Sigmoid colon (tissue), 7 donors: ENCODE data around the gene KRTAP13-1. TPM values are rescaled to one million over a fixed set of nuclear protein-coding genes. Genes with fewer than 3 reads are reported as not detected.
A peak's percentile ranks its signal among the peaks of the same experiment; 100 is the strongest.

Source experiments
- DNase-seq: peaks from one replicate; pipeline ENCODE4 v3.0.0-alpha.2; 2019
- H3K27ac ChIP-seq, 4 donors: fragments of 200-600 bp; sonication (generic); one replicate each; pipeline ENCODE4 v1.5.1; 2016 to 2019; ENCODE audit warnings: mild to moderate bottlenecking in 1 of 4
- H3K27me3 ChIP-seq, 3 donors: fragments of 200-600 bp; sonication (generic); one replicate each; pipeline ENCODE4 v1.5.1; 2019; ENCODE audit warnings: mild to moderate bottlenecking in 1 of 3
- H3K36me3 ChIP-seq, 4 donors: fragments of 200-600 bp; sonication (generic); one replicate each; pipeline ENCODE4 v1.5.1; 2016 to 2019
- H3K4me1 ChIP-seq, 4 donors: fragments of 200-600 bp; sonication (generic); one replicate each; pipeline ENCODE4 v1.5.1; 2017 to 2019
- H3K4me3 ChIP-seq, 4 donors: fragments of 200-600 bp; sonication (generic); one replicate each; pipeline ENCODE4 v1.5.1; 2017 to 2019; ENCODE audit warnings: mild to moderate bottlenecking in 2 of 4, moderate library complexity in 1 of 4
- H3K9me3 ChIP-seq, 4 donors: fragments of 200-600 bp in 3 of 4; sonication (generic) in 3 of 4; one replicate each; pipeline versions ENCODE4 v1.5.1 to v1.6.1; 2013 to 2019
- CTCF ChIP-seq, 4 experiments: fragments of 450-650 bp in 3 of 4; fragments of 200-600 bp in 1 of 4; IDR thresholded peaks; one replicate each; pipeline ENCODE4 v1.5.1; 2016 to 2019; ENCODE audit warnings: antibody characterized with exemption in 4 of 4, mild to moderate bottlenecking in 3 of 4, moderate library complexity in 2 of 4
- EP300 ChIP-seq, 4 donors: sonication (generic); formaldehyde crosslinking; IDR thresholded peaks; one replicate each; pipeline ENCODE4 v1.6.1; 2017; ENCODE audit warnings: antibody characterized with exemption in 4 of 4
- POLR2A ChIP-seq, 2 donors: fragments of 450-650 bp; IDR thresholded peaks; one replicate each; pipeline ENCODE4 v1.6.1; 2016; ENCODE audit warnings: antibody characterized with exemption in 2 of 2, mild to moderate bottlenecking in 2 of 2, moderate library complexity in 2 of 2
- POLR2AphosphoS5 ChIP-seq, 4 donors: sonication (generic); formaldehyde crosslinking; IDR thresholded peaks; one replicate each; pipeline ENCODE4 v1.6.1; 2017; ENCODE audit warnings: antibody characterized with exemption in 4 of 4
- WGBS, 2 donors: extraction: QIAGEN DNeasy Blood & Tissue Kit; methylation state at CpG; one replicate each; pipeline ENCODE4 v1.1.7; 2013; 5-methylcytosine and 5-hydroxymethylcytosine counted together
- intact Hi-C: fragments of 100-400 bp; cut with DNase I; formaldehyde crosslinking; loops from one replicate; pipeline ENCODE4 v1.15.1; 2023
- polyA plus RNA-seq, 3 donors: library from polyadenylated mRNA; stranded (reverse); fragments of 200-250 nt; gene quantifications; one replicate each; pipeline ENCODE4 v1.2.3, GENCODE V29; 2013
- total RNA-seq, 4 donors: library from RNA; depleted of rRNA; stranded (reverse); fragments of >200 nt; gene quantifications; one replicate each; pipeline ENCODE4 v1.1.0, GENCODE V29; 2016
- donor health status: healthy with polysubstance abuse.
- donor health status: Bipolar disorder and iron deficiency.
- donor health status: healthy.

Gene KRTAP13-1
- total and polyA plus RNA-seq, 7 donors: not detected

GRCh38 chr21:30391492-30392025 is 4.3 kb upstream of the KRTAP13-1 start:
- TF ChIP-seq POLR2A (IDR thresholded peaks at IDR 0.05): no peak
- TF ChIP-seq EP300 (IDR thresholded peaks at IDR 0.05): no peak
- TF ChIP-seq POLR2AphosphoS5 (IDR thresholded peaks at IDR 0.05): no peak
- TF ChIP-seq CTCF (IDR thresholded peaks at IDR 0.05): no peak

GRCh38 chr21:30408782-30409494 is 13.1 kb downstream of the KRTAP13-1 start:
- intact Hi-C loops: no loop called here
- H3K4me3 ChIP-seq: no peak overlapping the region
- H3K36me3 ChIP-seq: no peaks in the 10 kb centered on the region
- no peak for TF ChIP-seq EP300 (IDR thresholded peaks at IDR 0.05)
- TF ChIP-seq POLR2AphosphoS5 (IDR thresholded peaks at IDR 0.05): no peak
- TF ChIP-seq POLR2A (IDR thresholded peaks at IDR 0.05): no peak
- peak in 1 of 4 experiments; percentile 13 for TF ChIP-seq CTCF (IDR thresholded peaks at IDR 0.05)
- H3K4me1 ChIP-seq: no peaks in the 10 kb centered on the region
- H3K27ac ChIP-seq: no peak overlapping the region
- no peak for DNase-seq
- H3K9me3 ChIP-seq: peaks cover 0 to 2% (median 0%) of the 10 kb centered on the region in 4 donors
- no peaks in the 10 kb centered on the region for H3K27me3 ChIP-seq
- WGBS, 2 donors: 19 to 26% methylated on average over 14 of the region's 14 CpGs

More at GRCh38 chr21:30391492-30392025, 4.3 kb upstream of the KRTAP13-1 start:
- intact Hi-C loops: no loop called here
- DNase-seq: no peak
- 61 to 73% methylated on average over 2 of the region's 2 CpGs for WGBS, 2 donors
- Histone ChIP-seq H3K27me3 (no peaks in the 10 kb centered on the region), H3K27ac (no peak overlapping the region), H3K4me3 (no peak overlapping the region), H3K36me3 (no peaks in the 10 kb centered on the region), H3K9me3 (peaks cover 0 to 5% (median 0%) of the 10 kb centered on the region in 4 donors), H3K4me1 (no peaks in the 10 kb centered on the region)

GRCh38 chr21:30415993-30416392 is 20.2 kb downstream of the KRTAP13-1 start:
- no peak overlapping the region for H3K4me3 ChIP-seq
- H3K4me1 ChIP-seq: no peaks in the 10 kb centered on the region
- intact Hi-C loops: no loop called here
- no peak overlapping the region for H3K27ac ChIP-seq
- no peaks in the 10 kb centered on the region for H3K36me3 ChIP-seq
- no peaks in the 10 kb centered on the region for H3K27me3 ChIP-seq
- H3K9me3 ChIP-seq: no peaks in the 10 kb centered on the region
- TF ChIP-seq POLR2AphosphoS5 (IDR thresholded peaks at IDR 0.05) (no peak), EP300 (IDR thresholded peaks at IDR 0.05) (no peak), POLR2A (IDR thresholded peaks at IDR 0.05) (no peak), CTCF (IDR thresholded peaks at IDR 0.05) (no peak)
- DNase-seq: no peak
- 80 to 85% methylated on average over 5 of the region's 5 CpGs for WGBS, 2 donors

GRCh38 chr21:30425826-30426225 is 30.0 kb downstream of the KRTAP13-1 start, which contains the start of gene KRTAP13-3:
Gene KRTAP13-3 (minus strand): TSS chr21:30425926. CDS start chr21:30425912, 14 bp downstream.
- intact Hi-C loops: no loop called here
- DNase-seq: no peak
- no peaks in the 10 kb centered on the region for H3K9me3 ChIP-seq
- H3K27ac ChIP-seq: no peak within 1 kb of the TSS
- no peaks in the 10 kb centered on the region for H3K36me3 ChIP-seq
- no peak within 1 kb of the TSS for H3K4me3 ChIP-seq
- H3K4me1 ChIP-seq: no peaks in the 10 kb centered on the region
- whole genome bisulfite sequencing, 2 donors: 77 to 83% methylated on average over 5 of the region's 5 CpGs
- TF ChIP-seq POLR2A (IDR thresholded peaks at IDR 0.05): no peak
- TF ChIP-seq POLR2AphosphoS5 (IDR thresholded peaks at IDR 0.05): no peak
- no peak for TF ChIP-seq CTCF (IDR thresholded peaks at IDR 0.05)
- no peak for TF ChIP-seq EP300 (IDR thresholded peaks at IDR 0.05)
- H3K27me3 ChIP-seq: no peaks in the 10 kb centered on the region
